Subcutaneous adipose tissue (tissue), 4 donors: Measurements from ENCODE around the gene LTBP1. TPM values are rescaled to one million over a fixed set of nuclear protein-coding genes. Genes with fewer than 3 reads are reported as not detected.

Experiments
- CTCF ChIP-seq: fragments of 450-650 bp; IDR thresholded peaks from one replicate; pipeline ENCODE4 v1.5.1; 2016; ENCODE audit warnings: low read depth, mild to moderate bottlenecking, control low read depth, antibody characterized with exemption, moderate library complexity
- total RNA-seq, 4 donors: library from RNA; depleted of rRNA; stranded (reverse); fragments of >200 nt; gene quantifications; one replicate each; pipeline ENCODE4 v1.1.0, GENCODE V29; 2016

LTBP1 gene
- total RNA-seq, 4 donors from 2014 or later: 11.0 to 15.5 (median 12.7) TPM

- TF ChIP-seq CTCF: no peak
These were observed 46.3 kb downstream of the LTBP1 start for GRCh38 chr2:32993005-32993539.

GRCh38 chr2:32997705-32998104, 51.0 kb downstream of the LTBP1 start:
- TF ChIP-seq CTCF: no peak

- no peak for TF ChIP-seq CTCF
These were observed 54.2 kb downstream of the LTBP1 start for GRCh38 chr2:33000986-33001385.

- no peak for TF ChIP-seq CTCF
These were observed 55.1 kb downstream of the LTBP1 start for GRCh38 chr2:33001823-33002222.

GRCh38 chr2:33002863-33003262, 56.1 kb downstream of the LTBP1 start:
- no peak for TF ChIP-seq CTCF

GRCh38 chr2:33005057-33005456, 58.3 kb downstream of the LTBP1 start:
- no peak for TF ChIP-seq CTCF

GRCh38 chr2:33008716-33009115, 62.0 kb downstream of the LTBP1 start:
- no peak for TF ChIP-seq CTCF
